Endodermal cell (in vitro differentiated cells): ENCODE results near the gene MMD. TPM values are rescaled to one million over a fixed set of nuclear protein-coding genes. Genes with fewer than 3 reads are reported as not detected.

Experiments used
- DNase-seq: peaks from one replicate; pipeline ENCODE4 v3.0.0-alpha.2; 2017
- H3K27ac ChIP-seq: 2 replicates; pipeline ENCODE4 v1.5.1; 2013; ENCODE audit warnings: mild to moderate bottlenecking, low read depth, low read length, moderate library complexity
- H3K27me3 ChIP-seq: 2 replicates; pipeline ENCODE4 v1.6.1; 2013; ENCODE audit warnings: mild to moderate bottlenecking, low read length, moderate library complexity; ENCODE audit not compliant: insufficient read depth, control insufficient read depth, poor library complexity, severe bottlenecking
- H3K36me3 ChIP-seq: 2 replicates; pipeline ENCODE4 v1.7.0; 2013; ENCODE audit warnings: mild to moderate bottlenecking, low read length, moderate library complexity; ENCODE audit not compliant: control insufficient read depth, insufficient read depth
- H3K4me1 ChIP-seq: one replicate; pipeline ENCODE4 v1.7.0; 2013; ENCODE audit warnings: low read length; ENCODE audit not compliant: control insufficient read depth, insufficient read depth
- H3K4me3 ChIP-seq: 2 replicates; pipeline ENCODE4 v1.5.1; 2013; ENCODE audit warnings: mild to moderate bottlenecking, low read length, moderate library complexity
- H3K9ac ChIP-seq: 2 replicates; pipeline ENCODE4 v1.6.1; 2013; ENCODE audit warnings: mild to moderate bottlenecking, low read length, moderate library complexity; ENCODE audit not compliant: poor library complexity, severe bottlenecking; ENCODE audit errors: extremely low read depth
- H3K9me3 ChIP-seq: 2 replicates; pipeline ENCODE4 v1.6.1; 2013; ENCODE audit warnings: mild to moderate bottlenecking, low read length, moderate library complexity; ENCODE audit not compliant: control insufficient read depth
- H3K27ac Mint-ChIP-seq: 2 replicates; pipeline ENCODE4 v1.8.0; 2020; ENCODE audit warnings: mixed read lengths
- H3K27me3 Mint-ChIP-seq: 2 replicates; pipeline ENCODE4 v1.8.0; 2021; ENCODE audit warnings: mild to moderate bottlenecking, mixed read lengths; ENCODE audit not compliant: insufficient read depth
- H3K36me3 Mint-ChIP-seq: 2 replicates; pipeline ENCODE4 v1.8.0; 2020; ENCODE audit warnings: low read depth, mixed read lengths
- H3K4me1 Mint-ChIP-seq: 2 replicates; pipeline ENCODE4 v1.8.0; 2020; ENCODE audit warnings: mixed read lengths
- H3K4me3 Mint-ChIP-seq: 2 replicates; pipeline ENCODE4 v1.8.0; 2020; ENCODE audit warnings: mild to moderate bottlenecking, moderate library complexity, mixed read lengths
- H3K9me3 Mint-ChIP-seq: 2 replicates; pipeline ENCODE4 v1.8.0; 2020; ENCODE audit warnings: mild to moderate bottlenecking, mixed read lengths
- WGBS, 2 experiments: methylation state at CpG; one replicate each; pipeline versions ENCODE4 v1.1.5 to v1.1.7; 2013; ENCODE audit warnings: missing lambda C conversion rate in 2 of 2, mixed read lengths in 1 of 2; ENCODE audit not compliant: insufficient coverage in 1 of 2, insufficient read length in 1 of 2; 5-methylcytosine and 5-hydroxymethylcytosine counted together
- total RNA-seq, 2 donors: library from RNA; stranded (reverse); fragmentation: NEBNext Ultra II Directional in 1 of 2; extraction: Animal tissue kit (Norgen Biotek cat#: 25700) in 1 of 2; gene quantifications; 2 replicates in 1 of 2; 3 replicates in 1 of 2; pipeline ENCODE4 v1.2.1, GENCODE V29; 2021
- TF ChIP-seq, protein P1 (sequence below): fragments of 200-600 bp; sonication (generic); conservative IDR thresholded peaks from 2 replicates; pipeline ENCODE4 v1.5.0; 2021; ENCODE audit warnings: antibody characterized with exemption, mild to moderate bottlenecking

MMD gene
- total RNA-seq, 2 donors from 2014 or later = 40.1 to 40.2 TPM

- Mint-ChIP-seq H3K36me3 (no peaks in the 10 kb centered on the region), H3K27ac (no peak overlapping the region), H3K4me1 (peaks cover 4% of the 10 kb centered on the region), H3K27me3 (no peaks in the 10 kb centered on the region), H3K9me3 (no peaks in the 10 kb centered on the region), H3K4me3 (no peak overlapping the region)
- H3K4me3 ChIP-seq = no peak overlapping the region
- no peak overlapping the region for H3K27ac ChIP-seq
- 87 to 95% methylated on average over 8 of the region's 8 CpGs for WGBS, 2 experiments
- no peaks in the 10 kb centered on the region for H3K27me3 ChIP-seq
- no peak for DNase-seq
- no peak overlapping the region for H3K9ac ChIP-seq
- H3K36me3 ChIP-seq = no peaks in the 10 kb centered on the region
- no peaks in the 10 kb centered on the region for H3K4me1 ChIP-seq
- TF ChIP-seq, protein P1, sequence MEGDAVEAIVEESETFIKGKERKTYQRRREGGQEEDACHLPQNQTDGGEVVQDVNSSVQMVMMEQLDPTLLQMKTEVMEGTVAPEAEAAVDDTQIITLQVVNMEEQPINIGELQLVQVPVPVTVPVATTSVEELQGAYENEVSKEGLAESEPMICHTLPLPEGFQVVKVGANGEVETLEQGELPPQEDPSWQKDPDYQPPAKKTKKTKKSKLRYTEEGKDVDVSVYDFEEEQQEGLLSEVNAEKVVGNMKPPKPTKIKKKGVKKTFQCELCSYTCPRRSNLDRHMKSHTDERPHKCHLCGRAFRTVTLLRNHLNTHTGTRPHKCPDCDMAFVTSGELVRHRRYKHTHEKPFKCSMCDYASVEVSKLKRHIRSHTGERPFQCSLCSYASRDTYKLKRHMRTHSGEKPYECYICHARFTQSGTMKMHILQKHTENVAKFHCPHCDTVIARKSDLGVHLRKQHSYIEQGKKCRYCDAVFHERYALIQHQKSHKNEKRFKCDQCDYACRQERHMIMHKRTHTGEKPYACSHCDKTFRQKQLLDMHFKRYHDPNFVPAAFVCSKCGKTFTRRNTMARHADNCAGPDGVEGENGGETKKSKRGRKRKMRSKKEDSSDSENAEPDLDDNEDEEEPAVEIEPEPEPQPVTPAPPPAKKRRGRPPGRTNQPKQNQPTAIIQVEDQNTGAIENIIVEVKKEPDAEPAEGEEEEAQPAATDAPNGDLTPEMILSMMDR = no peak
- H3K9me3 ChIP-seq = no peaks in the 10 kb centered on the region
Measured at GRCh38 chr17:55381017-55381770, 40.4 kb downstream of the MMD start.

GRCh38 chr17:55377671-55378275, 43.9 kb downstream of the MMD start:
- Histone ChIP-seq H3K4me1 (no peaks in the 10 kb centered on the region), H3K4me3 (no peak overlapping the region), H3K9me3 (no peaks in the 10 kb centered on the region), H3K27me3 (no peaks in the 10 kb centered on the region), H3K27ac (no peak overlapping the region), H3K9ac (no peak overlapping the region), H3K36me3 (no peaks in the 10 kb centered on the region)
- Mint-ChIP-seq H3K4me1 (peaks cover 4% of the 10 kb centered on the region), H3K36me3 (no peaks in the 10 kb centered on the region), H3K9me3 (peaks cover 10% of the 10 kb centered on the region), H3K27me3 (no peaks in the 10 kb centered on the region), H3K27ac (no peak overlapping the region), H3K4me3 (no peak overlapping the region)
- TF ChIP-seq, protein P1 = no peak
- 91 to 93% methylated on average over 5 to 6 of the region's 6 CpGs for WGBS, 2 experiments
- no peak for DNase-seq

GRCh38 chr17:55368706-55369105, 52.9 kb downstream of the MMD start:
- H3K4me3 Mint-ChIP-seq = no peak overlapping the region
- 89 to 90% methylated on average over 3 of the region's 3 CpGs for WGBS, 2 experiments
- Histone ChIP-seq H3K9ac (no peak overlapping the region), H3K27me3 (no peaks in the 10 kb centered on the region), H3K36me3 (no peaks in the 10 kb centered on the region), H3K27ac (no peak overlapping the region), H3K4me1 (no peaks in the 10 kb centered on the region), H3K4me3 (no peak overlapping the region), H3K9me3 (no peaks in the 10 kb centered on the region)
- peaks cover 28% of the 10 kb centered on the region for H3K9me3 Mint-ChIP-seq
- H3K36me3 Mint-ChIP-seq = no peaks in the 10 kb centered on the region
- H3K27me3 Mint-ChIP-seq = no peaks in the 10 kb centered on the region
- no peaks in the 10 kb centered on the region for H3K4me1 Mint-ChIP-seq
- TF ChIP-seq, protein P1 = no peak
- no peak for DNase-seq
- no peak overlapping the region for H3K27ac Mint-ChIP-seq
